ENCODE measurements around the gene TMCO5A. TPM values are rescaled to one million over a fixed set of nuclear protein-coding genes. Genes with fewer than 3 reads are reported as not detected.

Gene TMCO5A
- not detected in 2 replicates for total RNA-seq

DNA sequence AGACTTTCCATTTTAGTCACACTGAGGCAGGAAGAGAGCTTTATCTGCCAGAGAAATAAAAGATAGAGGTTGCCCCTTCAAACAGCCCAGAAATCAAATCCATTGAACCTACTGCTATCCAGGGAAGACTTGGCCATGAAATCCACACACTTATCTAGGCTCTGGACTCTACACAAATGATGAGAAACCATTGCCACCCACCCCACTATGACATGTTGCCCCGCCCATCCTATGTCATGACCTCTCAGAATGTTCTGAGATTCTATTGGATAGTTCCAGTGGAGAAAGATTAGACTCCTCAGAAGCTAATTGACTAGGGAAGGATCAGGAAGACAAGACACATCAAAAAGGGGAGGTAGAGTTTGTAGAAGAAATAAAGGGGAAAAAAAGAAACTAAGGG lies at the start of gene TMCO5A:
Gene TMCO5A (plus strand): TSS at position 301 of the 400 bp plus-strand sequence. CDS start 1,684 bp downstream, outside the sequence.

All from cardiac atrium fibroblast (primary cell).